Erythroblast (primary cell): ENCODE data around the gene PRODH.

Experiments
- GATA1 ChIP-seq: IDR thresholded peaks from 2 replicates; pipeline ENCODE4 v1.6.1; 2011; ENCODE audit warnings: low read depth, mild to moderate bottlenecking, control low read depth, low read length, moderate library complexity
- POLR2A ChIP-seq: IDR thresholded peaks from 2 replicates; pipeline ENCODE4 v1.6.1; 2011; ENCODE audit warnings: mild to moderate bottlenecking, low read length

DNA sequence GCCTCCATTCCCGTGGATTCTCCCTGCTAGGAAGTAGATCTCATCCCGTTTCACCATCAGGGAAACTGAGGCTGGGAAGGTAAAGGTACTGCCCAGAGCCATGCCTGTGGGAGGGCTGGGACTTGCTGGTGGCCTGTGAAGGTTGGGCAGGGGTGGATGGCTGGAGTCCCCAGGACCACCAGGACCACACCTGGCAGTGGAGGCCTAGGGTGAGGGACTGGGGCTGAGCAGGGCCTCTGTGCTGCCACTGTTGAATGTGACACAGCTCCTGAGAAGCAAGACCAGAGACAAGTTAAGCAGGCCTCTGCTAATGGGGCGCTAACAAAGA lies 26.2 kb upstream of the PRODH start:
- TF ChIP-seq POLR2A (no peak), GATA1 (no peak)
